Measurements from ENCODE around the gene SLC1A1.

Gene SLC1A1

GRCh38 chr9:4508907-4509589 lies 18.8 kb downstream of the SLC1A1 start:
- Histone ChIP-seq H3K27me3 (ENCODE audit: insufficient read depth, low read depth, severe bottlenecking) (no peaks in the 10 kb centered on the region), H3K27ac (no peak overlapping the region), H3K9me3 (ENCODE audit: severe bottlenecking) (no peaks in the 10 kb centered on the region), H3K36me3 (no peaks in the 10 kb centered on the region), H3K4me3 (ENCODE audit: low read depth, low read length) (no peak overlapping the region)
- TF ChIP-seq CTCF (IDR thresholded peaks at IDR 0.05; ENCODE audit: low read depth, low read length) = no peak
- no peak for DNase-seq

- DNase-seq = no peak
- no peak overlapping the region for H3K4me3 ChIP-seq (ENCODE audit: low read depth, low read length)
- no peaks in the 10 kb centered on the region for H3K27me3 ChIP-seq (ENCODE audit: insufficient read depth, low read depth, severe bottlenecking)
- H3K36me3 ChIP-seq = no peaks in the 10 kb centered on the region
- no peak for TF ChIP-seq CTCF (IDR thresholded peaks at IDR 0.05; ENCODE audit: low read depth, low read length)
- no peaks in the 10 kb centered on the region for H3K9me3 ChIP-seq (ENCODE audit: severe bottlenecking)
- no peak overlapping the region for H3K27ac ChIP-seq
These were observed 19.3 kb downstream of the SLC1A1 start for GRCh38 chr9:4509590-4509984.

GRCh38 chr9:4510546-4511322 lies 20.5 kb downstream of the SLC1A1 start:
- H3K9me3 ChIP-seq (ENCODE audit: severe bottlenecking) = no peaks in the 10 kb centered on the region
- H3K27me3 ChIP-seq (ENCODE audit: insufficient read depth, low read depth, severe bottlenecking) = no peaks in the 10 kb centered on the region
- TF ChIP-seq CTCF (IDR thresholded peaks at IDR 0.05; ENCODE audit: low read depth, low read length) = no peak
- no peaks in the 10 kb centered on the region for H3K36me3 ChIP-seq
- H3K4me3 ChIP-seq (ENCODE audit: low read depth, low read length) = no peak overlapping the region
- no peak overlapping the region for H3K27ac ChIP-seq
- DNase-seq = no peak

GRCh38 chr9:4514252-4515128 lies 24.2 kb downstream of the SLC1A1 start:
- no peaks in the 10 kb centered on the region for H3K36me3 ChIP-seq

GRCh38 chr9:4515958-4516375 lies 25.7 kb downstream of the SLC1A1 start:
- no peaks in the 10 kb centered on the region for H3K27me3 ChIP-seq (ENCODE audit: insufficient read depth, low read depth, severe bottlenecking)
- TF ChIP-seq CTCF (IDR thresholded peaks at IDR 0.05; ENCODE audit: low read depth, low read length) = no peak
- no peak for DNase-seq

More at GRCh38 chr9:4514252-4515128, 24.2 kb downstream of the SLC1A1 start:
- no peak overlapping the region for H3K4me3 ChIP-seq (ENCODE audit: low read depth, low read length)
- H3K27ac ChIP-seq = no peak overlapping the region
- no peaks in the 10 kb centered on the region for H3K9me3 ChIP-seq (ENCODE audit: severe bottlenecking)
- no peaks in the 10 kb centered on the region for H3K27me3 ChIP-seq (ENCODE audit: insufficient read depth, low read depth, severe bottlenecking)
- no peak for DNase-seq
- no peak for TF ChIP-seq CTCF (IDR thresholded peaks at IDR 0.05; ENCODE audit: low read depth, low read length)

More at GRCh38 chr9:4515958-4516375, 25.7 kb downstream of the SLC1A1 start:
- H3K4me3 ChIP-seq (ENCODE audit: low read depth, low read length) = no peak overlapping the region
- H3K27ac ChIP-seq = no peak overlapping the region
- no peaks in the 10 kb centered on the region for H3K36me3 ChIP-seq
- H3K9me3 ChIP-seq (ENCODE audit: severe bottlenecking) = no peaks in the 10 kb centered on the region
